Effector memory CD4-positive, alpha-beta T cell (primary cell): ENCODE measurements around the gene PTPRE.

Experiments used
- DNase-seq, 3 donors: peaks; one replicate each; pipeline ENCODE4 v3.0.0-alpha.2; 2020
- H3K27ac ChIP-seq: 2 replicates; pipeline ENCODE4 v1.7.0; 2013; ENCODE audit warnings: mild to moderate bottlenecking, low read length, moderate library complexity; ENCODE audit not compliant: insufficient read depth, poor library complexity, severe bottlenecking
- H3K27me3 ChIP-seq: replicated peaks from 2 replicates; pipeline ENCODE4 v1.7.0; 2013; ENCODE audit warnings: mild to moderate bottlenecking, low read length; ENCODE audit not compliant: insufficient read depth, control insufficient read depth, poor library complexity, severe bottlenecking
- H3K36me3 ChIP-seq: 2 replicates; pipeline ENCODE4 v1.7.0; 2013; ENCODE audit warnings: mild to moderate bottlenecking, low read length, moderate library complexity; ENCODE audit not compliant: control insufficient read depth, insufficient read depth
- H3K4me1 ChIP-seq: 2 replicates; pipeline ENCODE4 v1.7.0; 2013; ENCODE audit warnings: low read length, mild to moderate bottlenecking; ENCODE audit not compliant: control insufficient read depth, insufficient read depth, poor library complexity, severe bottlenecking
- H3K4me3 ChIP-seq: 2 replicates; pipeline ENCODE4 v1.7.0; 2013; ENCODE audit warnings: low read length, low read depth, mild to moderate bottlenecking; ENCODE audit not compliant: insufficient read depth, poor library complexity, severe bottlenecking
- H3K9me3 ChIP-seq: 2 replicates; pipeline ENCODE4 v1.7.0; 2013; ENCODE audit warnings: mild to moderate bottlenecking, low read length, moderate library complexity; ENCODE audit not compliant: control insufficient read depth

The PTPRE gene

GRCh38 chr10:128096486-128097199, 189.7 kb downstream of the PTPRE start:
- Histone ChIP-seq H3K27ac (no peak overlapping the region), H3K9me3 (no peaks in the 10 kb centered on the region), H3K4me1 (peaks cover 11% of the 10 kb centered on the region), H3K36me3 (no peaks in the 10 kb centered on the region), H3K27me3 (no peaks in the 10 kb centered on the region), H3K4me3 (no peak overlapping the region)
- DNase-seq: no peak

- no peak overlapping the region for H3K27ac ChIP-seq
- H3K4me3 ChIP-seq: no peak overlapping the region
- DNase-seq: no peak
- H3K36me3 ChIP-seq: no peaks in the 10 kb centered on the region
- H3K4me1 ChIP-seq: peaks cover 11% of the 10 kb centered on the region
- no peaks in the 10 kb centered on the region for H3K27me3 ChIP-seq
- no peaks in the 10 kb centered on the region for H3K9me3 ChIP-seq
Observed at GRCh38 chr10:128097783-128098182, 190.9 kb downstream of the PTPRE start.

GRCh38 chr10:128098631-128099030, 191.7 kb downstream of the PTPRE start:
- no peak overlapping the region for H3K4me3 ChIP-seq
- H3K27me3 ChIP-seq: no peaks in the 10 kb centered on the region
- no peaks in the 10 kb centered on the region for H3K36me3 ChIP-seq
- no peak overlapping the region for H3K27ac ChIP-seq
- no peaks in the 10 kb centered on the region for H3K9me3 ChIP-seq
- DNase-seq: no peak
- H3K4me1 ChIP-seq: peaks cover 11% of the 10 kb centered on the region

GRCh38 chr10:128099901-128100300, 193.0 kb downstream of the PTPRE start:
- no peaks in the 10 kb centered on the region for H3K36me3 ChIP-seq
- peaks cover 11% of the 10 kb centered on the region for H3K4me1 ChIP-seq
- no peaks in the 10 kb centered on the region for H3K27me3 ChIP-seq
- no peak for DNase-seq
- H3K9me3 ChIP-seq: no peaks in the 10 kb centered on the region
- no peak overlapping the region for H3K4me3 ChIP-seq
- H3K27ac ChIP-seq: no peak overlapping the region

- Histone ChIP-seq H3K4me1 (no peaks in the 10 kb centered on the region), H3K27ac (no peak overlapping the region), H3K9me3 (no peaks in the 10 kb centered on the region), H3K4me3 (no peak overlapping the region), H3K36me3 (no peaks in the 10 kb centered on the region), H3K27me3 (no peaks in the 10 kb centered on the region)
- DNase-seq: no peak
Observed at GRCh38 chr10:128101901-128102300, 195.0 kb downstream of the PTPRE start.

GRCh38 chr10:128102480-128103228, 195.8 kb downstream of the PTPRE start:
- no peaks in the 10 kb centered on the region for H3K36me3 ChIP-seq
- no peaks in the 10 kb centered on the region for H3K27me3 ChIP-seq
- H3K27ac ChIP-seq: peak overlapping the region; percentile 8

GRCh38 chr10:128103229-128103714, 196.4 kb downstream of the PTPRE start:
- Histone ChIP-seq H3K9me3 (no peaks in the 10 kb centered on the region), H3K4me1 (no peaks in the 10 kb centered on the region), H3K27me3 (no peaks in the 10 kb centered on the region), H3K4me3 (no peak overlapping the region), H3K36me3 (no peaks in the 10 kb centered on the region), H3K27ac (peak overlapping the region; percentile 8)
- DNase-seq: no peak

More at GRCh38 chr10:128102480-128103228, 195.8 kb downstream of the PTPRE start:
- Histone ChIP-seq H3K9me3 (no peaks in the 10 kb centered on the region), H3K4me1 (no peaks in the 10 kb centered on the region), H3K4me3 (no peak overlapping the region)
- DNase-seq: no peak

GRCh38 chr10:128105383-128105782, 198.5 kb downstream of the PTPRE start:
- no peak overlapping the region for H3K4me3 ChIP-seq
- H3K4me1 ChIP-seq: no peaks in the 10 kb centered on the region
- H3K27ac ChIP-seq: no peak overlapping the region
- no peak for DNase-seq
- no peaks in the 10 kb centered on the region for H3K27me3 ChIP-seq
- H3K9me3 ChIP-seq: no peaks in the 10 kb centered on the region
- no peaks in the 10 kb centered on the region for H3K36me3 ChIP-seq

GRCh38 chr10:128109707-128110106, 202.8 kb downstream of the PTPRE start:
- no peaks in the 10 kb centered on the region for H3K27me3 ChIP-seq
- no peaks in the 10 kb centered on the region for H3K36me3 ChIP-seq
- no peak for DNase-seq
- no peak overlapping the region for H3K27ac ChIP-seq
- H3K9me3 ChIP-seq: no peaks in the 10 kb centered on the region
- H3K4me3 ChIP-seq: no peak overlapping the region
- H3K4me1 ChIP-seq: no peaks in the 10 kb centered on the region

GRCh38 chr10:128110339-128110738, 203.4 kb downstream of the PTPRE start:
- Histone ChIP-seq H3K4me3 (no peak overlapping the region), H3K27me3 (no peaks in the 10 kb centered on the region), H3K36me3 (no peaks in the 10 kb centered on the region), H3K4me1 (no peaks in the 10 kb centered on the region), H3K27ac (no peak overlapping the region), H3K9me3 (no peaks in the 10 kb centered on the region)
- no peak for DNase-seq
